Islet of Langerhans (tissue), 1 donor: ENCODE measurements around the gene PRR19.
A peak's percentile ranks its signal among the peaks of the same experiment; 100 is the strongest.
"Not testable (repeated sequence)": the region's sequence is repeated elsewhere in the genome, so short reads cannot be mapped to it uniquely, and the experiment has no call there.

Experiments
- FAIRE-seq: peaks from one replicate; lab custom pipeline; 2011; peaks lifted over from hg19 to GRCh38; lab: Jason Lieb, UNC

Gene PRR19

GRCh38 chr19:42301646-42302203 lies at the start of gene PRR19:
PRR19 (plus strand) TSS chr19:42302132; CDS start chr19:42309585, 7,453 bp downstream.
- no peak for FAIRE-seq

- FAIRE-seq = no peak
Observed at GRCh38 chr19:42252365-42253244, 49.3 kb upstream of the PRR19 start.

GRCh38 chr19:42253245-42254088 lies 48.5 kb upstream of the PRR19 start:
- no peak for FAIRE-seq

- FAIRE-seq = no peak
Observed at GRCh38 chr19:42254089-42254849, 47.7 kb upstream of the PRR19 start.

GRCh38 chr19:42254850-42255765 lies 46.8 kb upstream of the PRR19 start, which contains the start of gene ERF:
ERF (minus strand) TSS chr19:42255128; CDS start chr19:42254999, 129 bp downstream.
- FAIRE-seq = no peak

GRCh38 chr19:42255766-42256745 lies 45.9 kb upstream of the PRR19 start:
- FAIRE-seq = no peak

- not testable (repeated sequence) for FAIRE-seq
Observed at GRCh38 chr19:42257842-42258241, 44.1 kb upstream of the PRR19 start.

GRCh38 chr19:42261763-42262162 lies 40.2 kb upstream of the PRR19 start:
- FAIRE-seq = no peak

GRCh38 chr19:42266105-42266504 lies 35.8 kb upstream of the PRR19 start:
- FAIRE-seq = not testable (repeated sequence)

- not testable (repeated sequence) for FAIRE-seq
Observed at GRCh38 chr19:42266928-42267603, 34.9 kb upstream of the PRR19 start.

- FAIRE-seq = no peak
Observed at GRCh38 chr19:42267644-42268141, 34.2 kb upstream of the PRR19 start.

- peak; percentile 69 for FAIRE-seq
Observed at GRCh38 chr19:42268142-42268703, 33.7 kb upstream of the PRR19 start.

- peak; percentile 99 for FAIRE-seq
Observed at GRCh38 chr19:42268704-42269477, 33.0 kb upstream of the PRR19 start, which contains the start of gene CIC. CIC (plus strand) TSS chr19:42269252; CDS start chr19:42271784, 2,532 bp downstream.

GRCh38 chr19:42269478-42270345 lies 32.2 kb upstream of the PRR19 start:
- no peak for FAIRE-seq

GRCh38 chr19:42270346-42271044 lies 31.4 kb upstream of the PRR19 start:
- no peak for FAIRE-seq

GRCh38 chr19:42271045-42271419 lies 30.9 kb upstream of the PRR19 start:
- no peak for FAIRE-seq
